Right atrium auricular region (tissue), 2 donors: Measurements from ENCODE around the gene PITPNM3. TPM values are rescaled to one million over a fixed set of nuclear protein-coding genes. Genes with fewer than 3 reads are reported as not detected.

Source experiments
- DNase-seq: peaks from one replicate; pipeline ENCODE4 v3.0.0-alpha.2; 2019; ENCODE audit warnings: low spot score
- H3K27ac ChIP-seq, 2 donors: fragments of 200-600 bp; sonication (generic); 1 replicate in 1 of 2; 2 replicates in 1 of 2; pipeline ENCODE4 v1.5.1; 2016 to 2019
- H3K27me3 ChIP-seq, 2 donors: fragments of 200-600 bp; sonication (generic); one replicate each; pipeline versions ENCODE4 v1.5.1 to v1.6.0; 2017 to 2019
- H3K36me3 ChIP-seq: fragments of 200-600 bp; sonication (generic); one replicate; pipeline ENCODE4 v1.5.1; 2016
- H3K4me1 ChIP-seq, 2 donors: fragments of 200-600 bp; sonication (generic); one replicate each; pipeline versions ENCODE4 v1.5.1 to v1.6.0; 2017 to 2019
- H3K4me3 ChIP-seq, 2 donors: fragments of 200-600 bp; sonication (generic); 1 replicate in 1 of 2; 2 replicates in 1 of 2; pipeline ENCODE4 v1.5.1; 2017 to 2019; ENCODE audit warnings: mild to moderate bottlenecking in 1 of 2, moderate library complexity in 1 of 2
- H3K9me3 ChIP-seq, 2 donors: fragments of 200-600 bp; sonication (generic); one replicate each; pipeline ENCODE4 v1.5.1; 2019
- CTCF ChIP-seq, 2 donors: fragments of 200-600 bp; sonication (generic); IDR thresholded peaks; one replicate each; pipeline ENCODE4 v1.5.1; 2019; ENCODE audit warnings: antibody characterized with exemption in 2 of 2
- total RNA-seq, 2 donors: library from RNA; depleted of rRNA; stranded (reverse); fragments of >200 nt; gene quantifications; one replicate each; pipeline ENCODE4 v1.1.0, GENCODE V29; 2016

PITPNM3 gene
- total RNA-seq, 2 donors from 2014 or later: 0.56 to 1.2 TPM

GRCh38 chr17:6512552-6512951 lies 43.8 kb downstream of the PITPNM3 start:
- TF ChIP-seq CTCF (IDR thresholded peaks at IDR 0.05): no peak
- no peaks in the 10 kb centered on the region for H3K4me1 ChIP-seq

GRCh38 chr17:6510321-6510977 lies 45.9 kb downstream of the PITPNM3 start:
- no peaks in the 10 kb centered on the region for H3K9me3 ChIP-seq
- TF ChIP-seq CTCF (IDR thresholded peaks at IDR 0.05): no peak
- H3K27ac ChIP-seq: no peak overlapping the region
- no peaks in the 10 kb centered on the region for H3K27me3 ChIP-seq
- no peaks in the 10 kb centered on the region for H3K36me3 ChIP-seq
- no peaks in the 10 kb centered on the region for H3K4me1 ChIP-seq
- DNase-seq: no peak
- H3K4me3 ChIP-seq: no peak overlapping the region

More at GRCh38 chr17:6512552-6512951, 43.8 kb downstream of the PITPNM3 start:
- Histone ChIP-seq H3K9me3 (no peaks in the 10 kb centered on the region), H3K27ac (no peak overlapping the region), H3K36me3 (no peaks in the 10 kb centered on the region), H3K4me3 (no peak overlapping the region), H3K27me3 (no peaks in the 10 kb centered on the region)
- no peak for DNase-seq

GRCh38 chr17:6509921-6510320 lies 46.4 kb downstream of the PITPNM3 start:
- Histone ChIP-seq H3K36me3 (no peaks in the 10 kb centered on the region), H3K4me1 (no peaks in the 10 kb centered on the region), H3K27ac (no peak overlapping the region), H3K9me3 (no peaks in the 10 kb centered on the region), H3K4me3 (no peak overlapping the region), H3K27me3 (no peaks in the 10 kb centered on the region)
- TF ChIP-seq CTCF (IDR thresholded peaks at IDR 0.05): no peak
- DNase-seq: no peak

- Histone ChIP-seq H3K27ac (no peak overlapping the region), H3K9me3 (no peaks in the 10 kb centered on the region), H3K36me3 (no peaks in the 10 kb centered on the region), H3K27me3 (no peaks in the 10 kb centered on the region), H3K4me3 (no peak overlapping the region), H3K4me1 (no peaks in the 10 kb centered on the region)
- TF ChIP-seq CTCF (IDR thresholded peaks at IDR 0.05): no peak
- no peak for DNase-seq
Measured at GRCh38 chr17:6509031-6509771, 47.2 kb downstream of the PITPNM3 start.

- Histone ChIP-seq H3K27me3 (no peaks in the 10 kb centered on the region), H3K27ac (no peak overlapping the region), H3K9me3 (no peaks in the 10 kb centered on the region), H3K4me3 (no peak overlapping the region), H3K4me1 (no peaks in the 10 kb centered on the region), H3K36me3 (no peaks in the 10 kb centered on the region)
- no peak for DNase-seq
- TF ChIP-seq CTCF (IDR thresholded peaks at IDR 0.05): no peak
Measured at GRCh38 chr17:6508519-6509030, 47.8 kb downstream of the PITPNM3 start.
